GM21723 (cell line): ENCODE measurements around the gene EEF1B2.

ENCODE experiments used
- ATAC-seq: cut with Tn5 transposase; IDR thresholded peaks from one replicate; pipeline ENCODE4 v1.9.1; 2021; ENCODE audit warnings: mild to moderate bottlenecking, moderate library complexity; ENCODE audit not compliant: unreplicated experiment

Gene EEF1B2

DNA sequence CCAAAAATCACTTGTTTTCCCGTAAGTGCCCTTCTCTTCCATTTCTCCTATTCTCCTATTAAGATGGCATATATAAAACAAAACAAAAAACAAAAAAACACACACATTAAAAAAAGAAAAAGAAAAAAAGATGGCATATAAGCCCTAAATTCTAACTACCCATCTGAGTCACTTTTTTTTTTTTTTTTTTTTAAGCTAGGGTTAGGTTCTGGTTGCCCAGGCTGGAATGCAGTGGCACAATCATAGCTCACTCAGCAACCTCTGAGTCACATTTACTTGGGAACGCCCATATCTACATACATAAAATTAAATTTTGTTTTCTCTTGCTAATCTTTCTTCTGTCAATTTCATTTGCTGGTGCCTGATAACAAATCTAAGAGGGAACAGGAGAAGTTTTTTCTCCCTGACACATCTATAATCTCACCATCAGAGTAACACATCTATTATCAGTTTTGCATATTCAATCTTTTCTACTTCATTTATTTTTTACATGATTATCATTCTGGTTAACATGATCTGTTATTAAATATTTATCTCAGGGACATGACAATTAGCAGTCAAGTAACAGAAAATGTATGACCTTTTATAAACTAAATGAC lies 52.1 kb downstream of the EEF1B2 start:
- no peak for ATAC-seq
